Measurements from ENCODE around the gene JAKMIP1.

GRCh38 chr4:6222761-6223292 lies 22.5 kb upstream of the JAKMIP1 start:
- TF ChIP-seq CTCF (IDR thresholded peaks at IDR 0.05) (no peak), REST (IDR thresholded peaks at IDR 0.05; ENCODE audit: insufficient read depth in 1 of 2, low read depth in 2 of 2, low read length in 1 of 2) (no peak), POLR2AphosphoS5 (IDR thresholded peaks at IDR 0.05; ENCODE audit: low read depth, low read length) (no peak), SIN3A (IDR thresholded peaks at IDR 0.05; ENCODE audit: borderline replicate concordance, insufficient read depth, low read depth, low read length) (no peak)
